Measurements from ENCODE around the gene DIAPH2. TPM values are rescaled to one million over a fixed set of nuclear protein-coding genes. Genes with fewer than 3 reads are reported as not detected.

The DIAPH2 gene
- total and polyA plus RNA-seq, 2 donors (not counting 1 experiment from before 2014, with no cell fraction given) = 16.8 to 18.5 TPM

GRCh38 chrX:97117572-97117971 lies 432.9 kb downstream of the DIAPH2 start:
- Histone ChIP-seq H3K4me3 (replicated peaks in 1 of 4; ENCODE audit: control extremely low read depth in 1 of 4, insufficient read depth in 1 of 4, low read depth in 3 of 4, low read length in 4 of 4) (no peak overlapping the region), H2AFZ (ENCODE audit: low read length) (no peak overlapping the region), H3K4me1 (ENCODE audit: control insufficient read depth, extremely low read depth, insufficient read depth, low read length) (no peaks in the 10 kb centered on the region), H3K36me3 (ENCODE audit: control insufficient read depth, insufficient read depth, low read length) (no peaks in the 10 kb centered on the region), H3K27me3 (ENCODE audit: control insufficient read depth, insufficient read depth, low read length) (no peaks in the 10 kb centered on the region), H3K9me3 (ENCODE audit: control insufficient read depth, insufficient read depth, low read depth, low read length) (no peaks in the 10 kb centered on the region), H3K9ac (ENCODE audit: insufficient read depth, low read length) (no peak overlapping the region), H4K20me1 (ENCODE audit: control insufficient read depth, extremely low read depth, insufficient read depth, low read length) (no peaks in the 10 kb centered on the region), H3K4me2 (ENCODE audit: extremely low read depth, insufficient read depth, low read length) (no peak overlapping the region), H3K79me2 (ENCODE audit: control insufficient read depth, insufficient read depth, low read length) (no peaks in the 10 kb centered on the region), H3K27ac (ENCODE audit: insufficient read depth, low read length) (no peak overlapping the region)
- DNase-seq (ENCODE audit: low read depth in 2 of 2) = no peak
- no peak for TF ChIP-seq CTCF (conservative IDR thresholded peaks at IDR 0.05 in 1 of 2, IDR thresholded peaks at IDR 0.05 in 1 of 2; ENCODE audit: low read depth in 1 of 2, low read length in 2 of 2)
- TF ChIP-seq EZH2 (IDR thresholded peaks at IDR 0.05; ENCODE audit: low read length, missing control alignments) = no peak

GRCh38 chrX:97119474-97120109 lies 434.9 kb downstream of the DIAPH2 start:
- no peaks in the 10 kb centered on the region for H3K27me3 ChIP-seq (ENCODE audit: control insufficient read depth, insufficient read depth, low read length)
- no peak overlapping the region for H2AFZ ChIP-seq (ENCODE audit: low read length)
- H3K4me2 ChIP-seq (ENCODE audit: extremely low read depth, insufficient read depth, low read length) = no peak overlapping the region
- no peak overlapping the region for H3K9ac ChIP-seq (ENCODE audit: insufficient read depth, low read length)
- TF ChIP-seq CTCF (conservative IDR thresholded peaks at IDR 0.05 in 1 of 2, IDR thresholded peaks at IDR 0.05 in 1 of 2; ENCODE audit: low read depth in 1 of 2, low read length in 2 of 2) = no peak
- no peak for DNase-seq (ENCODE audit: low read depth in 2 of 2)
- no peak overlapping the region for H3K4me3 ChIP-seq (replicated peaks in 1 of 4; ENCODE audit: control extremely low read depth in 1 of 4, insufficient read depth in 1 of 4, low read depth in 3 of 4, low read length in 4 of 4)
- H3K9me3 ChIP-seq (ENCODE audit: control insufficient read depth, insufficient read depth, low read depth, low read length) = no peaks in the 10 kb centered on the region
- H3K4me1 ChIP-seq (ENCODE audit: control insufficient read depth, extremely low read depth, insufficient read depth, low read length) = no peaks in the 10 kb centered on the region
- H4K20me1 ChIP-seq (ENCODE audit: control insufficient read depth, extremely low read depth, insufficient read depth, low read length) = no peaks in the 10 kb centered on the region
- H3K27ac ChIP-seq (ENCODE audit: insufficient read depth, low read length) = no peak overlapping the region
- H3K36me3 ChIP-seq (ENCODE audit: control insufficient read depth, insufficient read depth, low read length) = no peaks in the 10 kb centered on the region
- no peaks in the 10 kb centered on the region for H3K79me2 ChIP-seq (ENCODE audit: control insufficient read depth, insufficient read depth, low read length)

- no peak overlapping the region for H3K27ac ChIP-seq (ENCODE audit: insufficient read depth, low read length)
- no peaks in the 10 kb centered on the region for H3K4me1 ChIP-seq (ENCODE audit: control insufficient read depth, extremely low read depth, insufficient read depth, low read length)
- H3K4me2 ChIP-seq (ENCODE audit: extremely low read depth, insufficient read depth, low read length) = no peak overlapping the region
- DNase-seq (ENCODE audit: low read depth in 2 of 2) = no peak
- H4K20me1 ChIP-seq (ENCODE audit: control insufficient read depth, extremely low read depth, insufficient read depth, low read length) = no peaks in the 10 kb centered on the region
- no peaks in the 10 kb centered on the region for H3K27me3 ChIP-seq (ENCODE audit: control insufficient read depth, insufficient read depth, low read length)
- H3K36me3 ChIP-seq (ENCODE audit: control insufficient read depth, insufficient read depth, low read length) = no peaks in the 10 kb centered on the region
- no peaks in the 10 kb centered on the region for H3K79me2 ChIP-seq (ENCODE audit: control insufficient read depth, insufficient read depth, low read length)
- no peak overlapping the region for H3K9ac ChIP-seq (ENCODE audit: insufficient read depth, low read length)
- TF ChIP-seq CTCF (conservative IDR thresholded peaks at IDR 0.05 in 1 of 2, IDR thresholded peaks at IDR 0.05 in 1 of 2; ENCODE audit: low read depth in 1 of 2, low read length in 2 of 2) = no peak
- TF ChIP-seq EZH2 (IDR thresholded peaks at IDR 0.05; ENCODE audit: low read length, missing control alignments) = no peak
- H3K9me3 ChIP-seq (ENCODE audit: control insufficient read depth, insufficient read depth, low read depth, low read length) = no peaks in the 10 kb centered on the region
- H2AFZ ChIP-seq (ENCODE audit: low read length) = no peak overlapping the region
- H3K4me3 ChIP-seq (replicated peaks in 1 of 4; ENCODE audit: control extremely low read depth in 1 of 4, insufficient read depth in 1 of 4, low read depth in 3 of 4, low read length in 4 of 4) = no peak overlapping the region
Measured at GRCh38 chrX:97123001-97123400, 438.4 kb downstream of the DIAPH2 start.

Data from fibroblast of lung (primary cell).